A549 (cell line): ENCODE measurements around the gene RRP12. TPM values are rescaled to one million over a fixed set of nuclear protein-coding genes. Genes with fewer than 3 reads are reported as not detected.
A peak's percentile ranks its signal among the peaks of the same experiment; 100 is the strongest.

Source experiments
- ATAC-seq, 2 experiments: fragments of 200-7000 bp in 1 of 2; fragments of >200 bp in 1 of 2; cut with Nextera tagmentation in 1 of 2; cut with Tn5 transposase in 1 of 2; 3 replicates each; pipeline versions ENCODE4 v1.8.0 to v1.9.1; 2018 to 2020; ENCODE audit warnings: mild to moderate bottlenecking in 1 of 2, moderate library complexity in 1 of 2
- CTCF ChIA-PET: fragments of 300-600 bp; sonication (Branson Sonifier 250); formaldehyde crosslinking; extraction: SDS; loops from one replicate; lab custom pipeline; 2021; ENCODE audit warnings: antibody characterized with exemption, inconsistent platforms; lab: Yijun Ruan, JAX
- POLR2A ChIA-PET: fragments of 350-600 bp; formaldehyde crosslinking; extraction: SDS; loops from one replicate; lab custom pipeline; 2021; ENCODE audit warnings: antibody characterized with exemption, inconsistent platforms; lab: Yijun Ruan, JAX
- DNase-seq, 2 experiments: peaks; one replicate each; pipeline versions ENCODE4 v3.0.0 to v3.0.0-alpha.2; 2011 to 2016; ENCODE audit warnings: low read depth in 1 of 2, low spot score in 1 of 2
- FAIRE-seq: peaks from 2 replicates; lab custom pipeline; 2011; peaks lifted over from hg19 to GRCh38; lab: Jason Lieb, UNC
- H3K27ac ChIP-seq, 2 experiments: fragments of >200 bp; sonication (Bioruptor Twin); formaldehyde crosslinking; 3 replicates each; pipeline ENCODE4 v1.5.1; 2016 to 2017
- H3K4me1 ChIP-seq: fragments of >200 bp; sonication (Bioruptor Twin); formaldehyde crosslinking; 3 replicates; pipeline ENCODE4 v1.6.1; 2016
- H3K4me2 ChIP-seq: fragments of >200 bp; sonication (Bioruptor Twin); formaldehyde crosslinking; 3 replicates; pipeline ENCODE4 v1.6.1; 2016
- H3K4me3 ChIP-seq: fragments of >200 bp; sonication (Bioruptor Twin); formaldehyde crosslinking; 3 replicates; pipeline ENCODE4 v1.5.1; 2016
- H3K9me3 ChIP-seq: fragments of >200 bp; sonication (Bioruptor Twin); formaldehyde crosslinking; 3 replicates; pipeline ENCODE4 v1.6.1; 2016
- CBX8 ChIP-seq: fragments of 200-600 bp; sonication (generic); IDR thresholded peaks from 2 replicates; pipeline ENCODE4 v1.6.1; 2016
- CHD2 ChIP-seq: fragments of 150-350 bp; IDR thresholded peaks from 2 replicates; pipeline ENCODE4 v1.6.1; 2014; ENCODE audit warnings: low read length; ENCODE audit not compliant: partially characterized antibody
- EHF ChIP-seq: fragments of 250-450 bp; sonication (Bioruptor Pico); IDR thresholded peaks from 2 replicates; pipeline ENCODE4 v1.5.0; 2020; ENCODE audit warnings: mild to moderate bottlenecking
- ELK1 ChIP-seq: fragments of 150-350 bp; IDR thresholded peaks from 2 replicates; pipeline ENCODE4 v1.6.1; 2014; ENCODE audit warnings: low read depth, mild to moderate bottlenecking, low read length
- HOXB5 ChIP-seq: fragments of 250-450 bp; sonication (Bioruptor Pico); IDR thresholded peaks from 2 replicates; pipeline ENCODE4 v1.5.0; 2020; ENCODE audit warnings: mild to moderate bottlenecking, moderate library complexity
- JUN ChIP-seq, 2 experiments: fragments of >200 bp; sonication (Bioruptor Twin); formaldehyde crosslinking; IDR thresholded peaks; 2 replicates in 1 of 2; 3 replicates in 1 of 2; pipeline ENCODE4 v1.6.1; 2016 to 2017
- JUNB ChIP-seq: fragments of >200 bp; sonication (Bioruptor Twin); formaldehyde crosslinking; IDR thresholded peaks from 2 replicates; pipeline ENCODE4 v1.6.1; 2016
- NPAS2 ChIP-seq: fragments of 250-450 bp; sonication (Bioruptor Pico); IDR thresholded peaks from 2 replicates; pipeline ENCODE4 v1.8.0; 2022; ENCODE audit warnings: mild to moderate bottlenecking, moderate library complexity, borderline replicate concordance
- RARB ChIP-seq: fragments of 250-450 bp; sonication (Bioruptor Pico); IDR thresholded peaks from 2 replicates; pipeline ENCODE4 v1.8.0; 2021; ENCODE audit warnings: mild to moderate bottlenecking, moderate library complexity
- RCOR1 ChIP-seq: fragments of 150-350 bp; IDR thresholded peaks from 2 replicates; pipeline ENCODE4 v1.6.1; 2014; ENCODE audit warnings: antibody characterized with exemption, low read length, low read depth
- RNF2 ChIP-seq: fragments of 200-600 bp; sonication (generic); IDR thresholded peaks from 2 replicates; pipeline ENCODE4 v1.6.1; 2016; ENCODE audit warnings: low read depth, mild to moderate bottlenecking, antibody characterized with exemption, moderate library complexity, borderline replicate concordance
- ZFP36 ChIP-seq: fragments of 450-650 bp; IDR thresholded peaks from 2 replicates; pipeline ENCODE4 v1.6.1; 2014; ENCODE audit warnings: borderline replicate concordance; ENCODE audit not compliant: partially characterized antibody
- ZNF302 ChIP-seq: fragments of 250-450 bp; sonication (Bioruptor Pico); IDR thresholded peaks from 2 replicates; pipeline ENCODE4 v1.9.0; 2021; ENCODE audit warnings: inconsistent platforms, mild to moderate bottlenecking, moderate library complexity
- ZSCAN20 ChIP-seq: fragments of 250-450 bp; sonication (Bioruptor Pico); IDR thresholded peaks from 2 replicates; pipeline ENCODE4 v1.8.0; 2022; ENCODE audit warnings: mild to moderate bottlenecking, moderate library complexity
- WGBS: methylation state at CpG from one replicate; pipeline ENCODE4 v1.1.6; 2017; ENCODE audit errors: missing lambda C conversion rate; 5-methylcytosine and 5-hydroxymethylcytosine counted together
- polyA plus RNA-seq, 4 experiments: library from polyadenylated mRNA; depleted of rRNA in 3 of 4; stranded (reverse); fragments of >200 nt; fragmentation: RNase III in 1 of 4; extraction: RNeasy Plus Mini Kit Qiagen cat#74134 plus additional on column Dnase treatment in 1 of 4; gene quantifications; 2 replicates in 3 of 4; 3 replicates in 1 of 4; pipeline ENCODE4 v1.2.3, GENCODE V29; 2011 to 2017
- TF ChIP-seq, protein P1 (sequence below): IDR thresholded peaks from 2 replicates; pipeline ENCODE4 v1.6.1; 2012
- TF ChIP-seq, protein P2 (sequence below): fragments of 250-450 bp; sonication (Bioruptor Pico); IDR thresholded peaks from 2 replicates; pipeline ENCODE4 v1.5.0; 2020; ENCODE audit warnings: low read depth, mild to moderate bottlenecking, moderate library complexity
- TF ChIP-seq, protein P3 (sequence below): fragments of 200-600 bp; sonication (generic); IDR thresholded peaks from 2 replicates; pipeline ENCODE4 v1.6.1; 2016; ENCODE audit warnings: antibody characterized with exemption, mild to moderate bottlenecking, moderate library complexity
- TF ChIP-seq, protein P4 (sequence below): IDR thresholded peaks from 2 replicates; pipeline ENCODE4 v1.6.1; 2012
- TF ChIP-seq, protein P5 (sequence below): fragments of 250-450 bp; sonication (Bioruptor Pico); IDR thresholded peaks from 2 replicates; pipeline ENCODE4 v1.5.0; 2021; ENCODE audit warnings: mild to moderate bottlenecking, moderate library complexity, borderline replicate concordance

Gene RRP12
- polyA plus RNA-seq, 2 of the 4 experiments (the other 2 are of a cell fraction), result 37.9 to 40.8 TPM

DNA sequence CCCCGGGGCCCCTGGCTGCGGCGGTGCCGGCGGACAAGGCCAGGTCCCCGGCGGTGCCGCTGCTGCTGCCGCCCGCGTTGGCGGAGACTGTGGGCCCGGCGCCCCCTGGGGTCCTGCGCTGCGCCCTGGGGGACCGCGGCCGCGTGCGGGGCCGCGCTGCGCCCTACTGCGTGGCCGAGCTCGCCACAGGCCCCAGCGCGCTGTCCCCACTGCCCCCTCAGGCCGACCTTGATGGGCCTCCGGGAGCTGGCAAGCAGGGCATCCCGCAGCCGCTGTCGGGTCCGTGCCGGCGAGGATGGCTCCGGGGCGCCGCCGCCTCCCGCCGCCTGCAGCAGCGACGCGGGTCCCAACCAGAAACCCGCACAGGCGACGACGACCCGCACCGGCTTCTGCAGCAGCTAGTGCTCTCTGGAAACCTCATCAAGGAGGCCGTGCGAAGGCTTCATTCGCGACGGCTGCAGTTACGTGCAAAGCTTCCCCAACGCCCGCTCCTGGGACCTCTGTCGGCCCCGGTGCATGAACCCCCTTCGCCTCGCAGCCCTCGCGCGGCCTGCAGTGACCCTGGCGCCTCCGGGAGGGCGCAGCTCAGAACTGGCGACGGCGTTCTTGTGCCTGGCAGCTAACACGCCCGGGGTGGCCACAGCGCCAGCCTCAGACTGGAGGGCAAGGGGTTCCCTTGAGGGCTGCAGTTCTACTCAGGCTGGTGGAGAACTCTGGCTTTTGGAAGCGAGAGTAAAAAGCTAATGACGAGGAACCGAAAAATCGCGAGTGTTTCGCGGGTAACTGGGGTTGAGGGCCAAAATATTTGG lies 81.3 kb downstream of the RRP12 start:
- Histone ChIP-seq H3K27ac (peak overlapping the region; percentile 95 to 99), H3K4me2 (peak overlapping the region; percentile 80), H3K4me3 (peak overlapping the region; percentile 58), H3K9me3 (no peaks in the 10 kb centered on the region), H3K4me1 (0 out of 3 replicates have a peak, but pooled peaks cover 3% of the 10 kb centered on the region)
- CTCF ChIA-PET, result interaction anchor here (0.8 to 2.3 kb wide), 10 partner anchors 8 to 109 kb away, joined by 3 to 10 read pairs (median 4); partner anchors contain the start of genes ARHGAP19 and FRAT2
- peak; percentile 63 to 64 for ATAC-seq
- no peak for FAIRE-seq
- POLR2A ChIA-PET, result interaction anchor here (1.9 to 2.4 kb wide), 2 partner anchors 8 to 81 kb away, joined by 7 to 15 read pairs; partner anchors contain the start of gene RRP12
- peak in 1 of 2 experiments; percentile 60 for DNase-seq
- WGBS, result 68% methylated on average over 9 of the region's 83 CpGs
- TF ChIP-seq RCOR1 (no peak), RNF2 (0 out of 2 replicates have a peak, but pooled peaks have one; percentile 39)
- TF ChIP-seq, protein P1, sequence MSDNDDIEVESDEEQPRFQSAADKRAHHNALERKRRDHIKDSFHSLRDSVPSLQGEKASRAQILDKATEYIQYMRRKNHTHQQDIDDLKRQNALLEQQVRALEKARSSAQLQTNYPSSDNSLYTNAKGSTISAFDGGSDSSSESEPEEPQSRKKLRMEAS, result peak; percentile 31; the same call in 1 of the 2 replicates
- TF ChIP-seq, all 56 proteins: peak for 2

DNA sequence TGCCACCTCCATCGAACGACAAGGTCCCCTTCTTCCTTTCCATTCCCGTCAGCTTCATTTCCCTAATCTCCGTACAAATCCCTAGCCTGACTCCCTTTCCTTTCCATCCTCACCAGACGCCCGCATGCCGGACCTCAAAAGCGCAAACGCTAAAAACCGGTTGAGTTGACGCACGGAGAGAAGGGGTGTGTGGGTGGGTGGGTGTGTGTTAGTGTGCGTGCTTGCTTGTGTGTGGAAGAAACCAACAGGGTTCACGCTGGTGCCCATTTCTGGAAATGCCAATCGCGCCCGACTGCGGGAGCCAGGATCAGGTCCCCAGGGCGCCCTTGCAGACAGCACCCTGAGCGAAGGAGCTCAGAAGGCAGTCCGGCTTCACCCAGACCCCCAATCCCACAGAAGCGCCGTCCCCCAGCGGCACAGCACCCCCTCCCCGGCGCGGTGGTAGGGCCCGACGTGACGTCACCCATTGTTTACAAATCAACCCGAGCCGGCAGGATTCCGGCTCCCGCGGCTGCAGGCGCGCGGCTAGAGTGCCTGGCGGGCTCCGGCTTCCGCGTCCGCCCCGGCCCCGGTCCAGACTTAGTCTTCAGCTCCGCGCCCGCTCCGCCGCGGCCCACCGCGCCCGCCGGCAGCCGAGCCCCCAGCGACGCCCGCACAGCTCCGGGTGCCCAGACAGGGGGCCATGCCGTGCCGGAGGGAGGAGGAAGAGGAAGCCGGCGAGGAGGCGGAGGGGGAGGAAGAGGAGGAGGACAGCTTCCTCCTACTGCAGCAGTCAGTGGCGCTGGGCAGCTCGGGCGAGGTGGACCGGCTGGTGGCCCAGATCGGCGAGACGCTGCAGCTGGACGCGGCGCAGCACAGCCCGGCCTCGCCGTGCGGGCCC lies 82.1 kb downstream of the RRP12 start, which contains the start of gene FRAT1:
Gene FRAT1, plus strand, starts transcription at position 500 of the 880 bp plus-strand sequence. Its CDS starts 183 bp downstream, at position 683.
- CTCF ChIA-PET, result interaction anchor here (0.6 to 2.3 kb wide), 9 partner anchors 8 to 181 kb away, joined by 3 to 10 read pairs (median 3); partner anchors contain the start of genes ARHGAP19 and FRAT2
- ATAC-seq, result peak; percentile 86 to 88
- DNase-seq, result peak; percentile 82 to 91
- peak within 1 kb of the TSS; percentile 80 for H3K4me2 ChIP-seq
- 0 out of 3 replicates have a peak, but pooled peaks cover 3% of the 10 kb centered on the region for H3K4me1 ChIP-seq
- H3K4me3 ChIP-seq, result peak within 1 kb of the TSS; percentile 58
- FAIRE-seq, result no peak
- peak within 1 kb of the TSS; percentile 95 to 99 for H3K27ac ChIP-seq
- 3% methylated on average over 28 of the region's 79 CpGs for WGBS
- POLR2A ChIA-PET, result interaction anchor here (0.5 to 2.4 kb wide), 5 partner anchors 9 to 82 kb away, joined by 3 to 15 read pairs (median 7); partner anchors contain the start of genes ARHGAP19 and RRP12
- no peaks in the 10 kb centered on the region for H3K9me3 ChIP-seq
- TF ChIP-seq, protein P2, sequence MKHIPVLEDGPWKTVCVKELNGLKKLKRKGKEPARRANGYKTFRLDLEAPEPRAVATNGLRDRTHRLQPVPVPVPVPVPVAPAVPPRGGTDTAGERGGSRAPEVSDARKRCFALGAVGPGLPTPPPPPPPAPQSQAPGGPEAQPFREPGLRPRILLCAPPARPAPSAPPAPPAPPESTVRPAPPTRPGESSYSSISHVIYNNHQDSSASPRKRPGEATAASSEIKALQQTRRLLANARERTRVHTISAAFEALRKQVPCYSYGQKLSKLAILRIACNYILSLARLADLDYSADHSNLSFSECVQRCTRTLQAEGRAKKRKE, result no peak
- TF ChIP-seq CHD2 (no peak), EHF (CRISPR knock-in tag) (no peak; the same call in 1 of the 2 replicates), ZSCAN20 (no peak), RARB (CRISPR knock-in tag) (no peak), RCOR1 (no peak), CBX8 (no peak), ELK1 (no peak), NPAS2 (CRISPR knock-in tag) (no peak), ZNF302 (CRISPR knock-in tag) (no peak), HOXB5 (CRISPR knock-in tag) (0 out of 2 replicates have a peak, but pooled peaks have one; percentile 19), ZFP36 (no peak), JUN (IDR thresholded peaks at IDR 0.05) (peak in 1 of 2 experiments; percentile 76; a peak in 3 of 5 replicates), JUNB (no peak)
- TF ChIP-seq, protein P3, sequence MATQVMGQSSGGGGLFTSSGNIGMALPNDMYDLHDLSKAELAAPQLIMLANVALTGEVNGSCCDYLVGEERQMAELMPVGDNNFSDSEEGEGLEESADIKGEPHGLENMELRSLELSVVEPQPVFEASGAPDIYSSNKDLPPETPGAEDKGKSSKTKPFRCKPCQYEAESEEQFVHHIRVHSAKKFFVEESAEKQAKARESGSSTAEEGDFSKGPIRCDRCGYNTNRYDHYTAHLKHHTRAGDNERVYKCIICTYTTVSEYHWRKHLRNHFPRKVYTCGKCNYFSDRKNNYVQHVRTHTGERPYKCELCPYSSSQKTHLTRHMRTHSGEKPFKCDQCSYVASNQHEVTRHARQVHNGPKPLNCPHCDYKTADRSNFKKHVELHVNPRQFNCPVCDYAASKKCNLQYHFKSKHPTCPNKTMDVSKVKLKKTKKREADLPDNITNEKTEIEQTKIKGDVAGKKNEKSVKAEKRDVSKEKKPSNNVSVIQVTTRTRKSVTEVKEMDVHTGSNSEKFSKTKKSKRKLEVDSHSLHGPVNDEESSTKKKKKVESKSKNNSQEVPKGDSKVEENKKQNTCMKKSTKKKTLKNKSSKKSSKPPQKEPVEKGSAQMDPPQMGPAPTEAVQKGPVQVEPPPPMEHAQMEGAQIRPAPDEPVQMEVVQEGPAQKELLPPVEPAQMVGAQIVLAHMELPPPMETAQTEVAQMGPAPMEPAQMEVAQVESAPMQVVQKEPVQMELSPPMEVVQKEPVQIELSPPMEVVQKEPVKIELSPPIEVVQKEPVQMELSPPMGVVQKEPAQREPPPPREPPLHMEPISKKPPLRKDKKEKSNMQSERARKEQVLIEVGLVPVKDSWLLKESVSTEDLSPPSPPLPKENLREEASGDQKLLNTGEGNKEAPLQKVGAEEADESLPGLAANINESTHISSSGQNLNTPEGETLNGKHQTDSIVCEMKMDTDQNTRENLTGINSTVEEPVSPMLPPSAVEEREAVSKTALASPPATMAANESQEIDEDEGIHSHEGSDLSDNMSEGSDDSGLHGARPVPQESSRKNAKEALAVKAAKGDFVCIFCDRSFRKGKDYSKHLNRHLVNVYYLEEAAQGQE, result no peak
- TF ChIP-seq, protein P4, sequence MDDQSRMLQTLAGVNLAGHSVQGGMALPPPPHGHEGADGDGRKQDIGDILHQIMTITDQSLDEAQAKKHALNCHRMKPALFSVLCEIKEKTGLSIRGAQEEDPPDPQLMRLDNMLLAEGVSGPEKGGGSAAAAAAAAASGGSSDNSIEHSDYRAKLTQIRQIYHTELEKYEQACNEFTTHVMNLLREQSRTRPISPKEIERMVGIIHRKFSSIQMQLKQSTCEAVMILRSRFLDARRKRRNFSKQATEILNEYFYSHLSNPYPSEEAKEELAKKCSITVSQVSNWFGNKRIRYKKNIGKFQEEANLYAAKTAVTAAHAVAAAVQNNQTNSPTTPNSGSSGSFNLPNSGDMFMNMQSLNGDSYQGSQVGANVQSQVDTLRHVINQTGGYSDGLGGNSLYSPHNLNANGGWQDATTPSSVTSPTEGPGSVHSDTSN, result no peak
- TF ChIP-seq, protein P5, sequence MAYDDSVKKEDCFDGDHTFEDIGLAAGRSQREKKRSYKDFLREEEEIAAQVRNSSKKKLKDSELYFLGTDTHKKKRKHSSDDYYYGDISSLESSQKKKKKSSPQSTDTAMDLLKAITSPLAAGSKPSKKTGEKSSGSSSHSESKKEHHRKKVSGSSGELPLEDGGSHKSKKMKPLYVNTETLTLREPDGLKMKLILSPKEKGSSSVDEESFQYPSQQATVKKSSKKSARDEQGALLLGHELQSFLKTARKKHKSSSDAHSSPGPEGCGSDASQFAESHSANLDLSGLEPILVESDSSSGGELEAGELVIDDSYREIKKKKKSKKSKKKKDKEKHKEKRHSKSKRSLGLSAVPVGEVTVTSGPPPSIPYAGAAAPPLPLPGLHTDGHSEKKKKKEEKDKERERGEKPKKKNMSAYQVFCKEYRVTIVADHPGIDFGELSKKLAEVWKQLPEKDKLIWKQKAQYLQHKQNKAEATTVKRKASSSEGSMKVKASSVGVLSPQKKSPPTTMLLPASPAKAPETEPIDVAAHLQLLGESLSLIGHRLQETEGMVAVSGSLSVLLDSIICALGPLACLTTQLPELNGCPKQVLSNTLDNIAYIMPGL (CRISPR knock-in tag), result peak; percentile 31; the same call in 1 of the 2 replicates
